Suprapubic skin (tissue), 3 donors: ENCODE data around the gene TMEM132D.

ENCODE experiments used
- EP300 ChIP-seq: sonication (generic); formaldehyde crosslinking; IDR thresholded peaks from one replicate; pipeline ENCODE4 v1.6.1; 2017; ENCODE audit warnings: antibody characterized with exemption
- POLR2A ChIP-seq, 2 donors: fragments of 450-650 bp; IDR thresholded peaks; one replicate each; pipeline ENCODE4 v1.6.1; 2017; ENCODE audit warnings: antibody characterized with exemption in 2 of 2, mild to moderate bottlenecking in 2 of 2, moderate library complexity in 2 of 2
- TF ChIP-seq, protein P1 (sequence below), 2 donors: fragments of 200-600 bp in 1 of 2; fragments of 450-650 bp in 1 of 2; sonication (generic) in 1 of 2; IDR thresholded peaks; one replicate each; pipeline ENCODE4 v1.5.1; 2016 to 2019; ENCODE audit warnings: antibody characterized with exemption in 2 of 2, mild to moderate bottlenecking in 1 of 2, moderate library complexity in 1 of 2

GRCh38 chr12:129481921-129482320 lies 421.9 kb downstream of the TMEM132D start:
- TF ChIP-seq POLR2A (IDR thresholded peaks at IDR 0.05) (no peak), EP300 (no peak)
- TF ChIP-seq, protein P1, sequence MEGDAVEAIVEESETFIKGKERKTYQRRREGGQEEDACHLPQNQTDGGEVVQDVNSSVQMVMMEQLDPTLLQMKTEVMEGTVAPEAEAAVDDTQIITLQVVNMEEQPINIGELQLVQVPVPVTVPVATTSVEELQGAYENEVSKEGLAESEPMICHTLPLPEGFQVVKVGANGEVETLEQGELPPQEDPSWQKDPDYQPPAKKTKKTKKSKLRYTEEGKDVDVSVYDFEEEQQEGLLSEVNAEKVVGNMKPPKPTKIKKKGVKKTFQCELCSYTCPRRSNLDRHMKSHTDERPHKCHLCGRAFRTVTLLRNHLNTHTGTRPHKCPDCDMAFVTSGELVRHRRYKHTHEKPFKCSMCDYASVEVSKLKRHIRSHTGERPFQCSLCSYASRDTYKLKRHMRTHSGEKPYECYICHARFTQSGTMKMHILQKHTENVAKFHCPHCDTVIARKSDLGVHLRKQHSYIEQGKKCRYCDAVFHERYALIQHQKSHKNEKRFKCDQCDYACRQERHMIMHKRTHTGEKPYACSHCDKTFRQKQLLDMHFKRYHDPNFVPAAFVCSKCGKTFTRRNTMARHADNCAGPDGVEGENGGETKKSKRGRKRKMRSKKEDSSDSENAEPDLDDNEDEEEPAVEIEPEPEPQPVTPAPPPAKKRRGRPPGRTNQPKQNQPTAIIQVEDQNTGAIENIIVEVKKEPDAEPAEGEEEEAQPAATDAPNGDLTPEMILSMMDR (IDR thresholded peaks at IDR 0.05) = no peak
